ENCODE data around the gene ACSM2B.
"Not testable (repeated sequence)": the region's sequence is repeated elsewhere in the genome, so short reads cannot be mapped to it uniquely, and the experiment has no call there.

ACSM2B gene

GRCh38 chr16:20592780-20593179, 16.6 kb upstream of the ACSM2B start:
- not testable (repeated sequence) for DNase-seq

- DNase-seq: not testable (repeated sequence)
Observed at GRCh38 chr16:20589486-20589885, 13.3 kb upstream of the ACSM2B start.

GRCh38 chr16:20587645-20588074, 11.5 kb upstream of the ACSM2B start:
- not testable (repeated sequence) for DNase-seq

GRCh38 chr16:20586716-20587115, 10.5 kb upstream of the ACSM2B start:
- not testable (repeated sequence) for DNase-seq

GRCh38 chr16:20586112-20586511, 9.9 kb upstream of the ACSM2B start:
- not testable (repeated sequence) for DNase-seq

GRCh38 chr16:20580487-20581259, 4.5 kb upstream of the ACSM2B start:
- DNase-seq: not testable (repeated sequence)

GRCh38 chr16:20578091-20578490, 1.9 kb upstream of the ACSM2B start:
- DNase-seq: not testable (repeated sequence)

GRCh38 chr16:20569117-20569651, 7.0 kb downstream of the ACSM2B start:
- DNase-seq: not testable (repeated sequence)

- DNase-seq: no peak
Observed at GRCh38 chr16:20568404-20568803, 7.8 kb downstream of the ACSM2B start.

GRCh38 chr16:20566864-20567263, 9.3 kb downstream of the ACSM2B start:
- no peak for DNase-seq

GRCh38 chr16:20565334-20565733, 10.8 kb downstream of the ACSM2B start:
- not testable (repeated sequence) for DNase-seq

GRCh38 chr16:20564218-20564617, 11.9 kb downstream of the ACSM2B start:
- not testable (repeated sequence) for DNase-seq

GRCh38 chr16:20555628-20556027, 20.5 kb downstream of the ACSM2B start:
- not testable (repeated sequence) for DNase-seq

- not testable (repeated sequence) for DNase-seq
Observed at GRCh38 chr16:20554689-20555088, 21.5 kb downstream of the ACSM2B start.

GRCh38 chr16:20553493-20553892, 22.7 kb downstream of the ACSM2B start:
- not testable (repeated sequence) for DNase-seq

GRCh38 chr16:20546951-20547350, 29.2 kb downstream of the ACSM2B start:
- not testable (repeated sequence) for DNase-seq

GRCh38 chr16:20546278-20546853, 29.8 kb downstream of the ACSM2B start:
- not testable (repeated sequence) for DNase-seq

GRCh38 chr16:20540603-20541316, 35.4 kb downstream of the ACSM2B start:
- not testable (repeated sequence) for DNase-seq

GRCh38 chr16:20538687-20539086, 37.5 kb downstream of the ACSM2B start:
- DNase-seq: no peak

- DNase-seq: no peak
Observed at GRCh38 chr16:20538181-20538580, 38.0 kb downstream of the ACSM2B start.

GRCh38 chr16:20536669-20537068, 39.5 kb downstream of the ACSM2B start:
- DNase-seq: not testable (repeated sequence)

GRCh38 chr16:20532284-20532792, 43.8 kb downstream of the ACSM2B start:
- DNase-seq: not testable (repeated sequence)

- DNase-seq: not testable (repeated sequence)
Observed at GRCh38 chr16:20531795-20532194, 44.4 kb downstream of the ACSM2B start.

Measured in NCI-H2107 (cell line).